HCT116 (cell line): ENCODE measurements around the gene EGFL8. TPM values are rescaled to one million over a fixed set of nuclear protein-coding genes. Genes with fewer than 3 reads are reported as not detected.

Experiments used
- ATAC-seq: fragments of 200-7000 bp; cut with Tn5 transposase; 2 replicates; pipeline ENCODE4 v1.9.1; 2020; ENCODE audit warnings: mild to moderate bottlenecking, moderate library complexity
- BruUV-seq: library from RNA; stranded (reverse); fragments of 400-500 nt; replicated peaks from 2 replicates; lab custom pipeline; 2021; lab: Mats Ljungman, UMichigan
- CTCF ChIA-PET: fragments of 300-600 bp; sonication (Branson Sonifier 250); formaldehyde crosslinking; loops from one replicate; lab custom pipeline; 2021; ENCODE audit warnings: antibody characterized with exemption; lab: Charles Lee
- POLR2A ChIA-PET: fragments of 300-600, 350-600 bp; sonication (Branson Sonifier 250); formaldehyde crosslinking; loops from one replicate; lab custom pipeline; 2021; ENCODE audit warnings: antibody characterized with exemption; lab: Charles Lee
- RAD21 ChIA-PET, 2 experiments: fragments of 300-600 bp; sonication (Branson Sonifier 250); formaldehyde crosslinking; loops; one replicate each; lab custom pipeline; 2023; ENCODE audit warnings: low total read pairs in 2 of 2; ENCODE audit not compliant: uncharacterized antibody in 2 of 2, unreplicated experiment in 2 of 2, low non-redundant PET in 1 of 2; lab: Charles Lee
- DNase-seq: peaks from one replicate; pipeline ENCODE4 v3.0.0-alpha.2; 2010; ENCODE audit warnings: low read depth, low spot score
- H2AFZ ChIP-seq: fragments of 200-600 bp; shearing (Covaris generic), sonication (generic); 2 replicates; pipeline ENCODE4 v1.6.1; 2017; ENCODE audit warnings: low read depth, mixed run types, mixed read lengths, antibody characterized with exemption, low read length; ENCODE audit not compliant: poor library complexity, severe bottlenecking
- H3K27ac ChIP-seq: 2 replicates; pipeline ENCODE4 v1.5.1; 2012; ENCODE audit warnings: low read depth, low read length
- H3K27me3 ChIP-seq: fragments of 200-600 bp; sonication (generic); 2 replicates; pipeline ENCODE4 v1.6.1; 2016; ENCODE audit warnings: mixed run types, low read length, mixed read lengths; ENCODE audit not compliant: insufficient read depth
- H3K36me3 ChIP-seq, 2 experiments: fragments of 200-500 bp in 1 of 2; fragments of 200-600 bp in 1 of 2; sonication (Bioruptor generic) in 1 of 2; sonication (generic) in 1 of 2; 2 replicates each; pipeline versions ENCODE4 v1.5.1 to v1.6.1; 2014 to 2016; ENCODE audit warnings: low read length in 2 of 2, inconsistent platforms in 1 of 2, mixed read lengths in 1 of 2, mixed run types in 1 of 2; ENCODE audit not compliant: insufficient read depth in 2 of 2, control insufficient read depth in 1 of 2
- H3K4me1 ChIP-seq, 2 experiments: fragments of 200-600 bp in 1 of 2; sonication (generic) in 1 of 2; 2 replicates each; pipeline versions ENCODE4 v1.5.1 to v1.6.1; 2012 to 2017; ENCODE audit warnings: low read length in 2 of 2, inconsistent platforms in 1 of 2, mild to moderate bottlenecking in 1 of 2, mixed read lengths in 1 of 2, mixed run types in 1 of 2, moderate library complexity in 1 of 2; ENCODE audit not compliant: insufficient read depth in 2 of 2, control insufficient read depth in 1 of 2
- H3K4me2 ChIP-seq: fragments of 200-600 bp; sonication (generic); 2 replicates; pipeline ENCODE4 v1.6.1; 2017; ENCODE audit warnings: mixed run types, low read length, mixed read lengths
- H3K4me3 ChIP-seq, 2 experiments: fragments of 200-600 bp in 1 of 2; sonication (generic) in 1 of 2; replicated peaks in 1 of 2; 2 replicates each; pipeline ENCODE4 v1.5.1; 2011 to 2016; ENCODE audit warnings: low read length in 2 of 2, control low read depth in 1 of 2, low read depth in 1 of 2, mild to moderate bottlenecking in 1 of 2, mixed read lengths in 1 of 2, mixed run types in 1 of 2
- H3K79me2 ChIP-seq: fragments of 200-600 bp; sonication (generic); 2 replicates; pipeline ENCODE4 v1.6.1; 2017; ENCODE audit warnings: mild to moderate bottlenecking, mixed run types, low read length, moderate library complexity, mixed read lengths; ENCODE audit not compliant: insufficient read depth
- H3K9ac ChIP-seq: fragments of 200-600 bp; sonication (generic); 2 replicates; pipeline ENCODE4 v1.6.1; 2016; ENCODE audit warnings: low read length, mixed read lengths
- H3K9me2 ChIP-seq: fragments of 200-600 bp; sonication (generic), shearing (Covaris generic); 2 replicates; pipeline ENCODE4 v1.6.1; 2017; ENCODE audit warnings: mixed run types, mild to moderate bottlenecking, moderate library complexity; ENCODE audit not compliant: insufficient read depth
- H3K9me3 ChIP-seq, 2 experiments: fragments of 200-500 bp in 1 of 2; fragments of 200-600 bp in 1 of 2; sonication (Bioruptor generic) in 1 of 2; sonication (generic) in 1 of 2; 2 replicates each; pipeline ENCODE4 v1.6.1; 2014 to 2017; ENCODE audit warnings: low read length in 2 of 2, mixed read lengths in 2 of 2, inconsistent platforms in 1 of 2, low read depth in 1 of 2, mild to moderate bottlenecking in 1 of 2, mixed run types in 1 of 2, moderate library complexity in 1 of 2; ENCODE audit not compliant: control insufficient read depth in 1 of 2, insufficient read depth in 1 of 2
- H4K20me1 ChIP-seq: fragments of 200-600 bp; sonication (generic), shearing (Covaris generic); 2 replicates; pipeline ENCODE4 v1.6.1; 2017; ENCODE audit warnings: mixed run types, mild to moderate bottlenecking, moderate library complexity; ENCODE audit not compliant: insufficient read depth
- ATF3 ChIP-seq: IDR thresholded peaks from 2 replicates; pipeline ENCODE4 v1.6.1; 2012
- CBX3 ChIP-seq: IDR thresholded peaks from 2 replicates; pipeline ENCODE4 v1.6.1; 2012; ENCODE audit warnings: low read depth
- CEBPB ChIP-seq: IDR thresholded peaks from 2 replicates; pipeline ENCODE4 v1.6.1; 2012; ENCODE audit warnings: low read depth
- EGR1 ChIP-seq: IDR thresholded peaks from 2 replicates; pipeline ENCODE4 v1.6.1; 2012; ENCODE audit warnings: low read depth
- EZH2 ChIP-seq: fragments of 200-600 bp; sonication (generic); IDR thresholded peaks from 2 replicates; pipeline ENCODE4 v1.6.1; 2017; ENCODE audit warnings: antibody characterized with exemption, mixed run types
- FOSL1 ChIP-seq: IDR thresholded peaks from 2 replicates; pipeline ENCODE4 v1.6.1; 2012; ENCODE audit warnings: low read depth
- JUND ChIP-seq: IDR thresholded peaks from 2 replicates; pipeline ENCODE4 v1.6.1; 2012
- MAX ChIP-seq: IDR thresholded peaks from 2 replicates; pipeline ENCODE4 v1.6.1; 2012
- POLR2A ChIP-seq: IDR thresholded peaks from 2 replicates; pipeline ENCODE4 v1.7.0; 2011; ENCODE audit warnings: borderline replicate concordance; ENCODE audit not compliant: insufficient read depth, insufficient read length; ENCODE audit errors: extremely low read depth
- POLR2AphosphoS5 ChIP-seq: IDR thresholded peaks from 2 replicates; pipeline ENCODE4 v1.6.1; 2011; ENCODE audit warnings: mild to moderate bottlenecking, low read depth, low read length, moderate library complexity
- REST ChIP-seq: IDR thresholded peaks from 2 replicates; pipeline ENCODE4 v1.6.1; 2012; ENCODE audit warnings: low read depth
- SIN3A ChIP-seq: IDR thresholded peaks from 2 replicates; pipeline ENCODE4 v1.6.1; 2012; ENCODE audit warnings: low read depth
- SRF ChIP-seq: IDR thresholded peaks from 2 replicates; pipeline ENCODE4 v1.6.1; 2012; ENCODE audit warnings: low read depth
- TCF7L2 ChIP-seq: IDR thresholded peaks from 2 replicates; pipeline ENCODE4 v1.7.0; 2011; ENCODE audit warnings: borderline replicate concordance, inconsistent platforms; ENCODE audit not compliant: insufficient read depth, insufficient read length; ENCODE audit errors: extremely low read depth
- ZBTB33 ChIP-seq: IDR thresholded peaks from 2 replicates; pipeline ENCODE4 v1.6.1; 2011; ENCODE audit warnings: mild to moderate bottlenecking, low read length, moderate library complexity; ENCODE audit not compliant: insufficient replicate concordance; ENCODE audit errors: extremely low read depth
- ZFX ChIP-seq: fragments of 450-650 bp; IDR thresholded peaks from 2 replicates; pipeline ENCODE4 v1.6.1; 2017
- intact Hi-C: fragments of 100-400 bp; cut with micrococcal nuclease; formaldehyde crosslinking; loops from 2 replicates; pipeline ENCODE4 v1.10.0; 2022
- total RNA-seq: library from RNA; stranded (reverse); gene quantifications from one replicate; pipeline ENCODE4 v1.2.1, GENCODE V29; 2021; ENCODE audit not compliant: unreplicated experiment

The EGFL8 gene
- total RNA-seq, 1 experiment from 2014 or later: 29.0 TPM

- Histone ChIP-seq H4K20me1 (no peaks in the 10 kb centered on the region), H3K4me2 (peak overlapping the region; percentile 89), H3K36me3 (no peaks in the 10 kb centered on the region), H3K79me2 (no peaks in the 10 kb centered on the region), H3K4me3 (peak overlapping the region; percentile 70 to 76), H2AFZ (no peak overlapping the region), H3K9me3 (no peaks in the 10 kb centered on the region), H3K4me1 (peaks cover 24 to 53% of the 10 kb centered on the region in 2 experiments), H3K9me2 (no peaks in the 10 kb centered on the region), H3K9ac (peak overlapping the region; percentile 97), H3K27me3 (no peaks in the 10 kb centered on the region), H3K27ac (peak overlapping the region; percentile 99)
- ChIA-PET CTCF (interaction anchor here (0.7 to 1.5 kb wide), 10 partner anchors 10 to 880 kb away, joined by 3 to 18 read pairs (median 4); partner anchors contain the start of genes ABHD16A, FKBPL, HLA-DPB1 and RNF5), POLR2A (interaction anchor here (0.8 to 1.8 kb wide), 14 partner anchors 9 to 1122 kb away, joined by 3 to 11 read pairs (median 4); partner anchors contain the start of genes AGPAT1, ATF6B, DXO and FKBPL), RAD21 (interaction anchor here (0.5 to 1.2 kb wide), 4 partner anchors 43 to 68 kb away, joined by 3 to 6 read pairs (median 4); partner anchors contain the start of genes ATF6B (in 1 of the 2) and FKBPL (in 1 of the 2))
- peak; percentile 73 for DNase-seq
- intact Hi-C loops: loop anchor here (1.0 kb wide), 3 partner anchors 66 to 109 kb away; partner anchors contain the start of gene FKBPL
- TSS peak; percentile 93 for BruUV-seq
- TF ChIP-seq CBX3 (no peak), ZBTB33 (no peak), EGR1 (no peak), ATF3 (no peak), MAX (no peak), CEBPB (no peak), SIN3A (no peak), EZH2 (no peak), POLR2A (peak; percentile 25), ZFX (peak; percentile 87), JUND (no peak), FOSL1 (no peak), POLR2AphosphoS5 (peak; percentile 91), TCF7L2 (peak; percentile 66), SRF (no peak), REST (no peak)
- peak; percentile 42 for ATAC-seq
Measured at GRCh38 chr6:32195902-32196681, 31.7 kb downstream of the EGFL8 start.
